HFF-Myc (cell line): Measurements from ENCODE around the gene CENPF.

Experiments used
- DNase-seq: peaks from one replicate; pipeline ENCODE4 v3.0.0-alpha.2; 2011; ENCODE audit warnings: low read depth; ENCODE audit errors: extremely low read depth
- H3K4me3 ChIP-seq: replicated peaks from 2 replicates; pipeline ENCODE4 v1.5.1; 2011; ENCODE audit warnings: low read depth, mild to moderate bottlenecking, control low read depth, low read length
- CTCF ChIP-seq: IDR thresholded peaks from 2 replicates; pipeline ENCODE4 v1.5.1; 2012; ENCODE audit warnings: mild to moderate bottlenecking, low read depth, low read length, control low read depth; ENCODE audit errors: missing control alignments

CENPF gene

GRCh38 chr1:214694769-214695168 is 91.8 kb downstream of the CENPF start:
- no peak overlapping the region for H3K4me3 ChIP-seq
- no peak for DNase-seq
- TF ChIP-seq CTCF = no peak

DNA sequence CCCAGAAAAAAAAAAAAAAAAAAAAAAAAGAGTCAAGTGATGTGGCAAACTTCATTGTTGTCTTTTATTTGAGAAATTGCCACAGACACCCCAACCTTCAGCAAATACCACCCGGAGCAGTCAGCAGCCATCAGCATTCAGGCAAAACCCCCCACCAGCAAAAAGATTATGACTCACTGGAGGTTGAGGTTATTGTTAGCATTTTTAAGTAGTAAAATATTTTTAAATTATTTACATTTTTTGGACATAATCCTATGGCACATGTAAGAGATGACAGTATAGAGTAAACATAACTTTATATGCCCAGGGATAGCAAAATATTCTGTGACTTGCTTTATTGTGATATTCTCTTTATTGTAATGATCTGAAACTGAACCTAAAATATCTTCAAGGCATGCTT is 95.6 kb downstream of the CENPF start:
- no peak for DNase-seq

DNA sequence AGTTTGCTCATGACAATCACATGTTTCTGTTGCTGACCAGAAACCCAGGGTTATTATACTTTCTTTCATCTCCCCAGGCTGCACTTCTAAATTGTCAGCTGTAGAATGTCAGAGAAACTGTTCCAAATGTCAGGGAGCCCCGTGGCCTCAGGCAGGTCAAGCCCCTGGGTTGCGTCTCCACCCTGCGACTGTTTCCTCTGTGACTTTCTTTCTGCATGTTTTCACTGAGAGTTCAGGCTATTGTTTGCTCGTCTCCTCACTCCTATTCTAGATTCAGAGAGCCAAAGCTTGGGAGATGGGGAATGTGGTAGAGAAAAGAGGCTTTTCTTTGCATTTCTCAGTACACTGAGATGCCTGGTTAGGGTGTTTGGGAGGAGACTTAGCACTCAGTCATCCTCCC is 97.4 kb downstream of the CENPF start:
- TF ChIP-seq CTCF = no peak
- no peak overlapping the region for H3K4me3 ChIP-seq
- no peak for DNase-seq

More for the DNA sequence above, 95.6 kb downstream of the CENPF start:
- no peak for TF ChIP-seq CTCF
- no peak overlapping the region for H3K4me3 ChIP-seq

GRCh38 chr1:214702556-214702955 is 99.6 kb downstream of the CENPF start:
- no peak for TF ChIP-seq CTCF
- no peak overlapping the region for H3K4me3 ChIP-seq
- no peak for DNase-seq

- TF ChIP-seq CTCF = no peak
- no peak overlapping the region for H3K4me3 ChIP-seq
- DNase-seq = no peak
Measured at GRCh38 chr1:214707306-214708087, 104.5 kb downstream of the CENPF start.

GRCh38 chr1:214708321-214708955 is 105.4 kb downstream of the CENPF start:
- TF ChIP-seq CTCF = no peak
- no peak for DNase-seq
- H3K4me3 ChIP-seq = no peak overlapping the region

DNA sequence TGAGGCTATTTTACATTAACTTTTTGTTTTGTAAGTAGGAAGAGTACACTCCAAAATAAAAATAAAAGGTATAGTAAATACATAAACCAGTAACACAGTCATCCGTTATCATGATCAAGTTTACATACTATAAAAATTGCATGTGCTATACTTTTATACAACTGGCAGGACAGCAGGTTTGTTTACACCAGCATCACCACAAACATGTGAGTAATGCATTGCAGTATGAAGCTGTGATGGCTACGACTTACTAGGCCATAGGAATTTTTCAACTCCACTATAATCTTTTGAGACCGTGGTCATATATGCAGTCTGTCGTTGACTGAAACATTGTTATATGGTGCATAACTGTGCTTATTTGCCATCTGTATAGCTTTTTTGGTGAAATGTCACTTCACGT is 106.2 kb downstream of the CENPF start:
- no peak overlapping the region for H3K4me3 ChIP-seq
- no peak for TF ChIP-seq CTCF
- no peak for DNase-seq
